GM23338 (cell line): ENCODE measurements around the gene CPLX4. TPM values are rescaled to one million over a fixed set of nuclear protein-coding genes. Genes with fewer than 3 reads are reported as not detected.

Experiments used
- ATAC-seq: fragments of 200-7000 bp; cut with Tn5 transposase; 3 replicates; pipeline ENCODE4 v1.9.1; 2020
- DNase-seq: peaks from one replicate; pipeline ENCODE4 v3.0.0-alpha.2; 2015; ENCODE audit warnings: low spot score
- H2AFZ ChIP-seq: fragments of 200-600 bp; sonication (generic); 2 replicates; pipeline ENCODE4 v1.8.0; 2016; ENCODE audit warnings: antibody characterized with exemption, mild to moderate bottlenecking, moderate library complexity
- H3F3A ChIP-seq: fragments of 200-600 bp; sonication (generic); replicated peaks from 2 replicates; pipeline ENCODE4 v1.8.0; 2017; ENCODE audit warnings: antibody characterized with exemption, mixed run types, low read depth
- H3K27ac ChIP-seq: fragments of 200-600 bp; sonication (generic); 2 replicates; pipeline ENCODE4 v1.6.1; 2016; ENCODE audit warnings: low read depth
- H3K27me3 ChIP-seq: fragments of 200-600 bp; sonication (generic); 2 replicates; pipeline ENCODE4 v1.8.0; 2016; ENCODE audit warnings: mild to moderate bottlenecking, mixed run types, moderate library complexity; ENCODE audit not compliant: insufficient read depth
- H3K36me3 ChIP-seq: fragments of 200-600 bp; sonication (generic); 2 replicates; pipeline ENCODE4 v1.8.0; 2016; ENCODE audit warnings: mild to moderate bottlenecking; ENCODE audit not compliant: insufficient read depth
- H3K4me1 ChIP-seq: fragments of 200-600 bp; sonication (generic); 2 replicates; pipeline ENCODE4 v1.8.0; 2016; ENCODE audit warnings: mild to moderate bottlenecking, moderate library complexity; ENCODE audit not compliant: insufficient read depth
- H3K4me2 ChIP-seq: fragments of 200-600 bp; sonication (generic); 2 replicates; pipeline ENCODE4 v1.7.1; 2017; ENCODE audit warnings: mixed run types
- H3K4me3 ChIP-seq: fragments of 200-600 bp; sonication (generic); 2 replicates; pipeline ENCODE4 v1.6.1; 2016; ENCODE audit warnings: mixed run types
- H3K79me2 ChIP-seq: fragments of 200-600 bp; sonication (generic); replicated peaks from 2 replicates; pipeline ENCODE4 v1.8.0; 2017; ENCODE audit warnings: mild to moderate bottlenecking; ENCODE audit not compliant: insufficient read depth
- H3K9me2 ChIP-seq: fragments of 200-600 bp; sonication (generic); 2 replicates; pipeline ENCODE4 v1.8.0; 2017; ENCODE audit not compliant: insufficient read depth
- H4K20me1 ChIP-seq: fragments of 200-600 bp; sonication (generic); replicated peaks from 2 replicates; pipeline ENCODE4 v1.8.0; 2017; ENCODE audit warnings: mild to moderate bottlenecking; ENCODE audit not compliant: insufficient read depth
- H3K27ac Mint-ChIP-seq: 2 replicates; pipeline ENCODE4 v1.8.0; 2020; ENCODE audit warnings: inconsistent platforms, mild to moderate bottlenecking, moderate library complexity, mixed read lengths
- H3K27me3 Mint-ChIP-seq: 3 replicates; pipeline ENCODE4 v1.8.0; 2022; ENCODE audit warnings: low read depth, mild to moderate bottlenecking, moderate library complexity, mixed read lengths, inconsistent platforms; ENCODE audit not compliant: insufficient read depth, poor library complexity
- H3K36me3 Mint-ChIP-seq: 3 replicates; pipeline ENCODE4 v1.8.0; 2021; ENCODE audit warnings: low read depth, mild to moderate bottlenecking, inconsistent platforms, moderate library complexity, mixed read lengths
- H3K4me1 Mint-ChIP-seq: 3 replicates; pipeline ENCODE4 v1.8.0; 2020; ENCODE audit warnings: mild to moderate bottlenecking, inconsistent platforms, mixed read lengths
- H3K4me3 Mint-ChIP-seq: 3 replicates; pipeline ENCODE4 v1.8.0; 2021; ENCODE audit warnings: moderate library complexity, mild to moderate bottlenecking, inconsistent platforms, mixed read lengths
- H3K9me3 Mint-ChIP-seq: 3 replicates; pipeline ENCODE4 v1.8.0; 2020; ENCODE audit warnings: moderate library complexity, mild to moderate bottlenecking, inconsistent platforms, mixed read lengths
- EZH2 ChIP-seq: fragments of 200-600 bp; sonication (generic); IDR thresholded peaks from one replicate; pipeline ENCODE4 v1.8.0; 2017; ENCODE audit warnings: antibody characterized with exemption, mild to moderate bottlenecking, low read depth; ENCODE audit not compliant: unreplicated experiment
- EZH2phosphoT487 ChIP-seq: fragments of 200-600 bp; sonication (generic); IDR thresholded peaks from one replicate; pipeline ENCODE4 v1.8.1; 2018; ENCODE audit warnings: antibody characterized with exemption; ENCODE audit not compliant: unreplicated experiment
- JUNB ChIP-seq: IDR thresholded peaks from one replicate; pipeline ENCODE4 v1.6.1; 2016; ENCODE audit warnings: antibody characterized with exemption; ENCODE audit not compliant: unreplicated experiment
- NANOG ChIP-seq: IDR thresholded peaks from 2 replicates; pipeline ENCODE4 v1.6.1; 2016; ENCODE audit warnings: antibody characterized with exemption, borderline replicate concordance
- POLR2AphosphoS5 ChIP-seq: IDR thresholded peaks from 2 replicates; pipeline ENCODE4 v1.6.1; 2016; ENCODE audit warnings: antibody characterized with exemption, low read depth
- REST ChIP-seq: IDR thresholded peaks from one replicate; pipeline ENCODE4 v1.6.1; 2018; ENCODE audit warnings: antibody characterized with exemption; ENCODE audit not compliant: unreplicated experiment
- STAT1 ChIP-seq: IDR thresholded peaks from one replicate; pipeline ENCODE4 v1.6.1; 2016; ENCODE audit warnings: antibody characterized with exemption; ENCODE audit not compliant: unreplicated experiment
- ZNF331 ChIP-seq: fragments of 250-450 bp; sonication (Bioruptor Pico); IDR thresholded peaks from 2 replicates; pipeline ENCODE4 v1.5.0; 2020; ENCODE audit warnings: low read depth, mild to moderate bottlenecking, moderate library complexity
- polyA plus RNA-seq: library from polyadenylated mRNA; unstranded; fragments of >200 nt; fragmentation: Nextera tagmentation; extraction: Ambion mirVana; gene quantifications from 2 replicates; pipeline ENCODE4 v1.2.1, GENCODE V29; 2016
- total RNA-seq: library from RNA; depleted of rRNA; stranded (reverse); fragments of >200 nt; shearing (Covaris generic); gene quantifications from 2 replicates; pipeline ENCODE4 v1.2.3, GENCODE V29; 2014

The CPLX4 gene
- total and polyA plus RNA-seq, 2 experiments from 2014 or later = not detected

- H2AFZ ChIP-seq = no peak overlapping the region
- peaks cover 15% of the 10 kb centered on the region for H3K4me1 ChIP-seq
- no peaks in the 10 kb centered on the region for H3F3A ChIP-seq
- peaks cover 17% of the 10 kb centered on the region for H3K27me3 ChIP-seq
- peaks cover 5% of the 10 kb centered on the region for H3K4me1 Mint-ChIP-seq
- no peak for DNase-seq
- peak overlapping the region; percentile 98 for H3K4me3 Mint-ChIP-seq
- H3K27ac Mint-ChIP-seq = peak overlapping the region; percentile 97; the same call in 1 of the 2 replicates
- H3K79me2 ChIP-seq = peaks cover 34% of the 10 kb centered on the region
- peaks cover 16% of the 10 kb centered on the region for H3K36me3 Mint-ChIP-seq
- H3K9me3 Mint-ChIP-seq = no peaks in the 10 kb centered on the region
- H3K4me2 ChIP-seq = peak overlapping the region; percentile 89
- no peaks in the 10 kb centered on the region for H3K9me2 ChIP-seq
- H3K27me3 Mint-ChIP-seq = peaks cover 3% of the 10 kb centered on the region
- H4K20me1 ChIP-seq = peaks cover 3% of the 10 kb centered on the region; the same call in 1 of the 2 replicates
- peaks cover 21% of the 10 kb centered on the region for H3K36me3 ChIP-seq
- no peak overlapping the region for H3K27ac ChIP-seq
- TF ChIP-seq ZNF331 (CRISPR knock-in tag) = no peak
- H3K4me3 ChIP-seq = peak overlapping the region; percentile 94
- ATAC-seq = no peak
Observed at GRCh38 chr18:59357928-59358327, 39.5 kb upstream of the CPLX4 start.

GRCh38 chr18:59354731-59355130, 36.3 kb upstream of the CPLX4 start:
- H3F3A ChIP-seq = no peaks in the 10 kb centered on the region
- peaks cover 3% of the 10 kb centered on the region for H3K27me3 Mint-ChIP-seq
- DNase-seq = no peak
- H3K4me3 Mint-ChIP-seq = no peak overlapping the region
- no peak overlapping the region for H3K27ac Mint-ChIP-seq
- no peak for ATAC-seq
- peaks cover 12% of the 10 kb centered on the region for H3K4me1 ChIP-seq
- H3K36me3 ChIP-seq = peaks cover 51% of the 10 kb centered on the region
- TF ChIP-seq STAT1 (no peak), REST (no peak), JUNB (no peak), POLR2AphosphoS5 (no peak), EZH2phosphoT487 (no peak), EZH2 (no peak), ZNF331 (CRISPR knock-in tag) (no peak), NANOG (no peak)
- no peak overlapping the region for H3K27ac ChIP-seq
- peaks cover 16% of the 10 kb centered on the region for H4K20me1 ChIP-seq
- H3K4me1 Mint-ChIP-seq = peaks cover 5% of the 10 kb centered on the region
- peaks cover 4% of the 10 kb centered on the region for H3K27me3 ChIP-seq
- H3K36me3 Mint-ChIP-seq = peaks cover 43% of the 10 kb centered on the region
- no peak overlapping the region for H3K4me3 ChIP-seq
- no peak overlapping the region for H3K4me2 ChIP-seq
- no peaks in the 10 kb centered on the region for H3K9me3 Mint-ChIP-seq
- no peak overlapping the region for H2AFZ ChIP-seq
- H3K79me2 ChIP-seq = peaks cover 38% of the 10 kb centered on the region
- no peaks in the 10 kb centered on the region for H3K9me2 ChIP-seq
